Midbrain (tissue), 1 donor: ENCODE data around the gene CFAP100.

ENCODE experiments used
- DNase-seq: peaks from one replicate; lab custom pipeline; 2025; lab: John Stamatoyannopoulos, UW

CFAP100 gene

GRCh38 chr3:126394179-126394976 is at the start of gene CFAP100:
CFAP100 (plus strand) TSS chr3:126394909; CDS start chr3:126396001, 1,092 bp downstream.
- peak; percentile 56 for DNase-seq

DNA sequence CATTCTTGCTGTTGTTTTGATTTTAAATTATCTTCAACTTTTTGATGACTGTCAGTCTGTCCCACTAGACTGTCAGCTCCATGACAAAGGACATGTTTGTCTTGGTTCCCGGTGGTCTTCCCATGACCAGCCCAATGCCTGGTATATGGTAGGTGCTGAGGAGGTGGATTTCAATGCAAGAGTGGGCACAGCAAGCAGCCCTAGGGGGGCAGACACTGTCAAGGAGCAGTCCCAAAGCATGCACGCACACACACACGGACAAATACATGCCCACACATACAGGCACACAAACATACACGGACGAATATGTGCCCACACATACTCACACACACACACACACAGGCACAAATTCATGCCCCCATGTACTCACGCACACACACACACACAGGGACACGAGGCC is 49.5 kb upstream of the CFAP100 start:
- no peak for DNase-seq

DNA sequence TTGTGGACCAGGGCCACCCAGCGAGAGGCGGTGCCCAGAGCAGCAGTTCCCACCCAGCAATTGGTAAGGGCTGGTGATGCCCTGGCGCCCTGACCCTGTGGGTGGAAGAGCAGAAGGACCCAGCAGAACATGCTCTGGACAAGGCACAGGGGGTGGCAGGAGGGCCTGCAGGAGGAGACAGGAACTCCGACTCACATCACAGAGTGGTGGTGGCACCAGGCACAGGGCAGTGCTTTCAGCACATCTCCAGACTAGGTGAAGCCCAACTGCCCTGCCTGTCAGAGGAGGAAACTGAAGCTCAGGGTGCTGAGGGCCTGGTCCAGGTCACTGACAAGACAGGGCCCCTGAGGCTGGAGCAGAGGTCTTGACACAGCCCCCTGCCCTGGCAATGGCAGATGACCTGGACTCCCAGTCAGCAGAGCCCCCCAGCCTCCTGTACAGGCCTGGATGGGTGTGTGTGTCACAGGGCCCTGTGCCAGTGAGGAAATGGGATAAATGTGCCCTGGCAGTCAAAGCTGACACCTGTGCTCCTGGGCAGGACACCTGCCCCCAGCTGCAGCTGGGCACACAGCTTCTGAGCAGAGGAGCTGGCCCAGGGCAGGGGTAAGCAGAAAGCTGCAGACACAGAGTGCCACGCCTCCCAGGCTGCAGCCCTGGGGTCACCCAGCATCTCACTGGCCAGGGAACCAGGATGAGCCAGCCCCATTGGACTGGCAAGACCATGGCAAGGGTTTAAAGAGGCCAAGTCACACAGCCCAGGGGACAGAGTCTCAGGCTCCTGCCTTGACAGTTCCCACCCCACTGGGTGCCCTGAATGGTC is 48.9 kb upstream of the CFAP100 start:
- DNase-seq: no peak

DNA sequence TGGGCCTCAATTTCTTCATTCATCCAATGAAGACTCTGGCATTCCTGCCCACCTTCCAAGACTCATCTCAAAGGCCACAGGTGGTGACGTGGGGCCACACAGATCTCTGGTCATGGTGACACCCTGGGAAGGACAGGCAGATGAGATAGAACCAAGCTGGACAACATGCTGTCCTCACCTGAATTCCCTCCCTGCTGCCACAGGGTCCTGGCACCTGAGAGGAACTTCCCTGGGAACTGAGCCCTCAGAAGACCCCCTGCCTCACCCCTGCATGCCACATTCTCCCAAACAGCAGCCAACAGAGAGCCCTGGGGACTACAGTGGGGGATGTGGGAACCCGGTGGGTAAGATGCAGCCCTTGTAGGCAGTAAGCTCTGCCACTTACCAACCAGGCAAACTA is 48.2 kb upstream of the CFAP100 start:
- DNase-seq: no peak

DNA sequence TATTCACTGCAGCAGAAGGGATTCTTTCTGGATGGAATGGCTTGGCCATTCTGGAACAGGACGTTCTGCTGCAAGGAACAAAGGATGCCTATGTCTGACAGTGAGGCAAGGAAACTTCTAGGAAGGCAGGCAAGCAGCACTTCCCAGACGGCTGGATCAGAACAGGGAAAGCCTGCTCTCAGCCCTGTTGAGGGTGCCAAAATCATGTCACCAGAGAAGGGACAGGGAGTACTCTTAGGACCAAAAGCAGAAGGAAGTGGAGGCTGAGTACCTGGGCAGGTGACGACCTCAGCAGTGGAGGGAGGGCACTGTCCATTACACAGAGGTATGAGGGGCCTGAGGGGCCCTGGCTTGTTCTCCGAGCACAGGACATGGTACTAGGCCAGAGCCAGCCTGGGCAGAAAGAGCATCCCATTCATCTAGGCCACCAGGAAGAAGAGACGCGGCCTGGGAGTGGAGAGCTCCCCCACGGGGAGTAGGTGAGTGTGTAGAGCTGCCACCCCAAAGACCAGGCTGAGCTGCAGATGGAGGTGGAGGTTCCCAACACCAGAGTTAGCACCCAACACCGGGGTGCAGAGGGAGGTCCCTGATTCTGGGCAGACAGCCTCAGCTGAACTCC is 47.1 kb upstream of the CFAP100 start:
- peak; percentile 32 for DNase-seq

- DNase-seq: no peak
Observed at GRCh38 chr3:126348308-126348920, 46.3 kb upstream of the CFAP100 start.

- DNase-seq: no peak
Observed at GRCh38 chr3:126349071-126349470, 45.6 kb upstream of the CFAP100 start.

DNA sequence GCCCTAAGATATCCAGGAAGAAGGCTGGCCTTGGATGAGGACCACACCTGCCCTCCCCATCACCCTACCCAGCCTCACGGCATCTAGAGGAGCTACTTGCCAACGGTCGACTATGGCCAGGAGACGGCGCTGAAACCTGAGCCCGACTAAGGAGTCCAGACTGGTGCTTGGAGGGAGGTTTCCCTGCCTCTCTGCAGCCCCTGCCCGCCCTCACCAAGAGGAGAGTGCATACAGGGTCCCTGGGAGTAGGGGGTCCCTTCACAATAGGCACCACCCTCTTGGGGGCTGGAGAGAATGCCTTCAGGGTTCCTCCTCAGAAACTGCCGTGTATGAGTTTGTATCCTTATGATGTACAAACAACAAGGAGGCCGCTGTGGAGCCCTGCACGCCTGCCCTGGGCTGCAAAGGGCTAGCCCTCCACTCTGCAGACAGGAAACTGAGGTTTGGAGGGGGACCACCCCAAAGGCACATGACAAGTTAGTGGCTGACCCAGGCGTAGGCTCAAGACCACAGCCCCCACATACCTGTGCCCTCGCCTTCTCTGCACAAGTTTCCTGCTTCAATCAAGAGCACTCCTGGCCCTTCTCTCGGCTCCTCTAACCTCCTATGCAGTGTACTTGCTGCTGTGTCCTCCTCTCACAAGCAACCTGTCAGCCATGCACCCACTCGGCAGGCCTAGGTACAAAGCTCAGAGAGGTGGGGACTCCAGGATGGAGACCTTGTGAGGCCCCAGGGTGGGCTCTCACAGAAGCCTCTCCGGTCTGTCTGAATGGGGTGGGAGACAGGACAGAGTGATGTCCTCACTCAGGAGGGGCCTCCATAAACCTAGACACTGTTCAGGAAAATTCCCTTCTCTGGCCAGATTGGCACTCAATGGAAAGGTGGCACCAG is 44.9 kb upstream of the CFAP100 start:
- no peak for DNase-seq

DNA sequence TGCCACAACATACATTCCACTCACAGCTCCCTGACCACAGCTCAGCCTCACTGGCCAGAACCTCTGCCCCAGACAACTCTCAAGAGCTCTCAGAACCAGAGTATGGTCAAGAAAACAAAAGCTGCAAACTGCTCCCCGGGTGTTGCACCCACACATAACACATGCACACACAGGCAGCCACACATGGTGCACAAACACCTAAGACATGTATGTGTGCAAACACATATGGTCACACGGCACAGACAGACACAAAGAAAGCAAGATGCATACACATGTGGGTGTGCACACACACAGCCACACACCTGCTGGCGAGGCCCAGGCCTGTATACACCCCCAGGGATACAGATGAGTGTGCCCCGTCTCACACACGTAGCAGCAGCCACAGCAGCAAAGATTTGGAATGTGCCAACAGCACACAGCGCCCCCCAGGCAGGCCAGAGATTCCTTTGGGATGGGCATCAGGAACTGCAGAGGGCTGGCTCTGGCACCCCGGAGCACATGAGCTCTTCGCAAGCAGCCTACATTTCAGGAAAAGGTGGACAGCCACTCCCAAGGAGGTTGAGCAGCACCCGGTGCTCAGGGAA is 44.1 kb upstream of the CFAP100 start:
- no peak for DNase-seq

DNA sequence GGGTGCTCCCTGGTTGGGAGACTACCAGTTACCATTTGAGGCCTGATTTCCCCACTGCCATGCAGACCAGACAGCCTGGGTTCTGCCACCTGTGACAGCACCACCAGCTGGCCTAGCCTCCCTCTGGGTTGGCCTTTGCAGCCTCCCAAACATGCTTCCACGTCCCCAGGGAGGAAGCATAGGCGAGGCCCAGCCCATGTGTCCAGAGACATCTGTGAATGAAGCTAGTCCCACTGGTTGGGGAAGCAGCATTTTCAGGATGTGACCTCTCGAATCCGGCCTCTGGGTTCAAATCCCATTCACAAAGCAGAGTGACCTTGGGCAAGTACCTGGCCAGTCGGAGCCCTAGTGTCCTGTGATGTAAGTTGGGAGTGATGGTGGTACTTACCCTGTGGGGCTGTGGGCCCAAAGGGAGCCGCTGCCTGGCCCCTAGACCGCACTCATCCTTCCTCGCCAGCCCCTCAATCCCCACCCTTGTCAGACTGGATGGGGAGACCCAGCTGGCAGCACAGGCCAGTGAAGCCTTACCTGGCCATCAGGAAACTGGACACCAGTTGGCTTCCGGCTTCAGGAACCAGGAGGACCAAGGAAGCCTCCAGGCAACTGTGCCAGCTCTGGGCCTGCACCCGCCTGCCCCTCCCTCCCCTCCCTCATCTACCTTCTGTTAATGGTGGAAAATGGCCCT is 43.5 kb upstream of the CFAP100 start:
- DNase-seq: no peak

- no peak for DNase-seq
Observed at GRCh38 chr3:126351771-126352475, 42.8 kb upstream of the CFAP100 start.

DNA sequence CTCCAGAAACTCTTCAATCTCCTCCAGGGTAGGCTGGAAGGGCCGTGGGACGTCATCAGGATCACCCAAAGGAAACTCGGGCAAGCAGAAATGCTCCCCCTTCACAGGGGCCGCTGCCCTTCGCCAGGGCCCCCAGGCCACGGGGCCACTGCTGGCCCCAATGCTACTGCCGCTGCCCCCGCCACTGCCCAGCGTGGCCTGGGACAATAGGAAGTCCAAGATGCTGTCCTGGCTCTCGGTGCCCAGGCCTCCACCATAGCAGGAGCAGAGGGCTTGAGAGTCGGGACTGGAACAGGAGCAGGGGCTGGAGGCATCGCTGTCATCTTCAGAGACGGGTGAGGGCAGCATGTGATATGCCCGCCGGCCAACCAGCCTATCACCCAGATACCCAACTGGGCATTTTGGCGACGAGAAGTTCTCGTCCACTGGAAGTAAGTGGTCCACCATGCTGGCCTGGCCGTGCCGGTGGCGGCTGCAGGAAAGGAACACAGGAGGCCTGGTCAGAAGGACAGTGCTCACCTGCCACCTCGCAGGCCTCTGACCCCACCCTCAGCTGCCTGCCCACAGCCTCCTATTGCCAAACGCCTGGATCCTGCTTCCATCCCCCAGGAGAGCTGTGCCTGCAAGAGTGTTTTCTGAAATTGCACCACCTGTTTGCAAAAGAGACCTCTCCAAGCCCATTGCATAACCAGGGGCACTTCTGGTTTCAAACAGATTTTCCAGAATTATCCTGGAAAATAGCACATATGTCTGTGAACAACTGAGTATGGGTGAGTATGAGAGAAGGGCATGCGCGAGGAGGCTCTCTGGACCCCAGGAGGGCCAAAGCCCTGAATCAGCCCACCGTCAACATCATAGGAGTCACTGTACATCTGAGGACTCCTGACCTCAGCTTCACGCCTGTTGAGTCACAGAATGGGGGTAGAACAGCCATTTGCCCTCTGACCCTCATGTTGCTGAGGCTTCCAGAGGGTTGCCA is 41.9 kb upstream of the CFAP100 start:
- no peak for DNase-seq

- no peak for DNase-seq
Observed at GRCh38 chr3:126353694-126354321, 40.9 kb upstream of the CFAP100 start.

- no peak for DNase-seq
Observed at GRCh38 chr3:126354776-126355175, 39.9 kb upstream of the CFAP100 start.

GRCh38 chr3:126355251-126355650 is 39.5 kb upstream of the CFAP100 start:
- no peak for DNase-seq

DNA sequence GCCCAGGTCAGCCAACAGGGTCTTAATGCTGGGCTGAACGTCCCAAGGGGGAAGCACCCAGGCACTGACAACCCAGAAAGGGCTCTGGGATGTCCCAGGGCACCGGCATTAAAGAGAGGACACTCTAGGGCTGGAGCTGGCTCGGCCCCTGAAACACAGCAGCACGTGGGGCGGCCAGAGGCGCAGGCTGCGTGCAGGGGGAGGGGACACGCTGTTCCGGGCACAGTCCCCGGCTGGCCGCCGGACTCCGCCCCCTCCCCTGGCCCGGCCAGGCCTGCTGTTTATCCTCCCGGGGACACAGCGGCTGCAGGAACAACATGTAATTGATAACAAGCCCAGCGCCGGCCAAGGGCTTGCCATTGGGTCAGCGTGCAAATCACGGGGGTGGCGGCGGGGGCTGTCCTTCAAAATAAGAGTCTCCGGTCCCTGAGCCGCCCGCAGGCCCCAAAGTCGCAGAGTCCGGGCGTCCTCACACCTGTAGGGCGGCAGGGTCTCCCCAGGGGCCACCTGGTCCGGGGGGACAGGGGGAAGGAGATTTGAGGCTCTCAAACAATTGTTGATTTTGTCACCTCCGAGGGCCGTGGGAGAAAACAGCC is 38.8 kb upstream of the CFAP100 start:
- DNase-seq: peak; percentile 97
